Liver (tissue), 9 donors: Measurements from ENCODE around the gene NOS2. TPM values are rescaled to one million over a fixed set of nuclear protein-coding genes. Genes with fewer than 3 reads are reported as not detected.
"Not testable (repeated sequence)": the region's sequence is repeated elsewhere in the genome, so short reads cannot be mapped to it uniquely, and the experiment has no call there.

Experiments used
- DNase-seq: peaks from one replicate; pipeline ENCODE4 v3.0.0-alpha.2; 2017; ENCODE audit warnings: low spot score
- H3K27ac ChIP-seq, 2 donors: one replicate each; pipeline ENCODE4 v1.7.0; 2013; ENCODE audit warnings: inconsistent platforms in 2 of 2, low read length in 2 of 2, control low read depth in 1 of 2, low read depth in 1 of 2, mild to moderate bottlenecking in 1 of 2
- H3K27me3 ChIP-seq, 4 donors: one replicate each; pipeline versions ENCODE4 v1.6.1 to v1.7.0; 2013; ENCODE audit warnings: low read length in 3 of 4, inconsistent platforms in 1 of 4, mild to moderate bottlenecking in 1 of 4, moderate library complexity in 1 of 4; ENCODE audit not compliant: control insufficient read depth in 4 of 4, insufficient read depth in 4 of 4
- H3K36me3 ChIP-seq, 4 donors: one replicate each; pipeline versions ENCODE4 v1.6.1 to v1.7.0; 2013; ENCODE audit warnings: low read length in 3 of 4, mild to moderate bottlenecking in 3 of 4, low read depth in 1 of 4, moderate library complexity in 1 of 4; ENCODE audit not compliant: control insufficient read depth in 4 of 4, insufficient read depth in 3 of 4
- H3K4me1 ChIP-seq, 4 donors: one replicate each; pipeline versions ENCODE4 v1.6.1 to v1.7.0; 2013; ENCODE audit warnings: low read length in 3 of 4, mild to moderate bottlenecking in 3 of 4, moderate library complexity in 1 of 4; ENCODE audit not compliant: control insufficient read depth in 4 of 4, insufficient read depth in 4 of 4
- H3K4me3 ChIP-seq, 3 donors: one replicate each; pipeline versions ENCODE4 v1.6.1 to v1.7.0; 2013; ENCODE audit warnings: low read length in 3 of 3, control low read depth in 1 of 3, low read depth in 1 of 3, mild to moderate bottlenecking in 1 of 3
- H3K9ac ChIP-seq, 2 donors: one replicate each; pipeline ENCODE4 v1.7.0; 2013; ENCODE audit warnings: low read length in 2 of 2, mild to moderate bottlenecking in 2 of 2, moderate library complexity in 2 of 2, control low read depth in 1 of 2, low read depth in 1 of 2
- H3K9me3 ChIP-seq, 4 donors: one replicate each; pipeline versions ENCODE4 v1.6.1 to v1.7.0; 2013; ENCODE audit warnings: low read length in 3 of 4; ENCODE audit not compliant: control insufficient read depth in 4 of 4
- ATF3 ChIP-seq: IDR thresholded peaks from 2 replicates; pipeline ENCODE4 v1.6.1; 2016; ENCODE audit warnings: antibody characterized with exemption
- CTCF ChIP-seq: fragments of 150-350 bp; IDR thresholded peaks from 2 replicates; pipeline ENCODE4 v1.5.1; 2017; ENCODE audit warnings: improper control_type of control experiment, low read depth, low read length; ENCODE audit not compliant: missing input control
- EGR1 ChIP-seq, 2 donors: IDR thresholded peaks; 2 replicates each; pipeline ENCODE4 v1.6.1; 2016 to 2018; ENCODE audit warnings: antibody characterized with exemption in 2 of 2, low read depth in 2 of 2
- FOXA1 ChIP-seq: IDR thresholded peaks from 2 replicates; pipeline ENCODE4 v1.6.1; 2016; ENCODE audit warnings: antibody characterized with exemption
- FOXA2 ChIP-seq: IDR thresholded peaks from 2 replicates; pipeline ENCODE4 v1.6.1; 2016; ENCODE audit warnings: antibody characterized with exemption
- GABPA ChIP-seq, 2 donors: IDR thresholded peaks in 1 of 2; conservative IDR thresholded peaks in 1 of 2; 2 replicates each; pipeline ENCODE4 v1.6.1; 2016; ENCODE audit warnings: antibody characterized with exemption in 2 of 2, mild to moderate bottlenecking in 1 of 2, moderate library complexity in 1 of 2
- HNF4A ChIP-seq, 2 donors: conservative IDR thresholded peaks; 2 replicates each; pipeline ENCODE4 v1.6.1; 2016; ENCODE audit warnings: antibody characterized with exemption in 2 of 2, mild to moderate bottlenecking in 2 of 2
- HNF4G ChIP-seq: IDR thresholded peaks from 2 replicates; pipeline ENCODE4 v1.6.1; 2016; ENCODE audit warnings: antibody characterized with exemption
- MAX ChIP-seq: IDR thresholded peaks from 2 replicates; pipeline ENCODE4 v1.6.1; 2016; ENCODE audit warnings: antibody characterized with exemption
- NR2F2 ChIP-seq: IDR thresholded peaks from 2 replicates; pipeline ENCODE4 v1.6.1; 2016; ENCODE audit warnings: antibody characterized with exemption
- RAD21 ChIP-seq, 2 donors: IDR thresholded peaks; 2 replicates each; pipeline ENCODE4 v1.6.1; 2016; ENCODE audit warnings: antibody characterized with exemption in 2 of 2, mild to moderate bottlenecking in 2 of 2
- REST ChIP-seq: IDR thresholded peaks from 2 replicates; pipeline ENCODE4 v1.6.1; 2016; ENCODE audit warnings: antibody characterized with exemption, mild to moderate bottlenecking
- RXRA ChIP-seq, 2 donors: IDR thresholded peaks; 2 replicates each; pipeline ENCODE4 v1.6.1; 2017 to 2018; ENCODE audit warnings: antibody characterized with exemption in 2 of 2, mild to moderate bottlenecking in 1 of 2
- SP1 ChIP-seq: IDR thresholded peaks from 2 replicates; pipeline ENCODE4 v1.6.1; 2018; ENCODE audit warnings: antibody characterized with exemption, mild to moderate bottlenecking
- TAF1 ChIP-seq: conservative IDR thresholded peaks from 2 replicates; pipeline ENCODE4 v1.6.1; 2016; ENCODE audit warnings: antibody characterized with exemption, mild to moderate bottlenecking
- YY1 ChIP-seq: IDR thresholded peaks from 2 replicates; pipeline ENCODE4 v1.6.1; 2016; ENCODE audit warnings: antibody characterized with exemption, mild to moderate bottlenecking
- ZBTB33 ChIP-seq: IDR thresholded peaks from 2 replicates; pipeline ENCODE4 v1.6.1; 2016; ENCODE audit warnings: antibody characterized with exemption
- WGBS: extraction: QIAGEN DNeasy Blood & Tissue Kit; methylation state at CpG from one replicate; pipeline ENCODE4 v1.1.7; 2013; 5-methylcytosine and 5-hydroxymethylcytosine counted together
- polyA plus RNA-seq, 2 donors: library from polyadenylated mRNA; stranded (reverse) in 1 of 2; unstranded in 1 of 2; fragments of 200-250 nt in 1 of 2; fragments of >200 nt in 1 of 2; fragmentation: Nextera tagmentation in 1 of 2; extraction: Ambion mirVana in 1 of 2; gene quantifications; one replicate each; pipeline versions ENCODE4 v1.2.1 to v1.2.3, GENCODE V29; 2013 to 2015
- total RNA-seq, 2 donors: library from RNA; depleted of rRNA; stranded (reverse); fragments of >200 nt; gene quantifications; one replicate each; pipeline ENCODE4 v1.2.3, GENCODE V29; 2014
- donor health status: healthy.
- donor health status: healthy.
- donor health status: healthy.
- donor health status: healthy.
- donor health status: healthy.

Gene NOS2
- total and polyA plus RNA-seq, 4 donors, result under 0.01 to 0.01 TPM; not detected in 2

- Histone ChIP-seq H3K9me3 (peaks cover 0 to 4% (median 0%) of the 10 kb centered on the region in 4 donors), H3K4me3 (no peak overlapping the region), H3K27ac (no peak overlapping the region), H3K27me3 (no peaks in the 10 kb centered on the region), H3K4me1 (peaks cover 0 to 11% (median 5%) of the 10 kb centered on the region in 4 donors), H3K9ac (no peak overlapping the region), H3K36me3 (no peaks in the 10 kb centered on the region)
- TF ChIP-seq FOXA2 (no peak), ATF3 (no peak), ZBTB33 (no peak), FOXA1 (no peak), HNF4A (conservative IDR thresholded peaks at IDR 0.05) (no peak), EGR1 (IDR thresholded peaks at IDR 0.05; ENCODE audit: low read depth in 2 of 2) (no peak), TAF1 (no peak), MAX (no peak)
- WGBS, result 79% methylated on average over 3 of the region's 3 CpGs
- DNase-seq, result no peak
Measured at GRCh38 chr17:27824176-27824715, 23.9 kb upstream of the NOS2 start.

GRCh38 chr17:27822108-27822507 lies 21.8 kb upstream of the NOS2 start:
- not testable (repeated sequence) for H3K4me3 ChIP-seq, H3K9ac ChIP-seq, H3K9me3 ChIP-seq, H3K27ac ChIP-seq, H3K27me3 ChIP-seq, DNase-seq, H3K36me3 ChIP-seq
- 92% methylated on average over 10 of the region's 10 CpGs for WGBS
- peaks cover 0 to 11% (median 4%) of the 10 kb centered on the region in 4 donors for H3K4me1 ChIP-seq

GRCh38 chr17:27821318-27821717 lies 21.0 kb upstream of the NOS2 start:
- Histone ChIP-seq H3K4me1 (peaks cover 0 to 11% (median 4%) of the 10 kb centered on the region in 4 donors), H3K4me3 (peak overlapping the region in 1 of 3 donors; percentile 11), H3K36me3 (no peaks in the 10 kb centered on the region), H3K9ac (no peak overlapping the region), H3K27ac (no peak overlapping the region), H3K9me3 (peaks cover 0 to 4% (median 0%) of the 10 kb centered on the region in 4 donors), H3K27me3 (no peaks in the 10 kb centered on the region)
- DNase-seq, result no peak
- 97% methylated on average over 3 of the region's 3 CpGs for WGBS
- TF ChIP-seq NR2F2, result no peak
- no peak for TF ChIP-seq RXRA (IDR thresholded peaks at IDR 0.05)
- TF ChIP-seq HNF4A (conservative IDR thresholded peaks at IDR 0.05), result no peak
- no peak for TF ChIP-seq ATF3
- no peak for TF ChIP-seq RAD21 (IDR thresholded peaks at IDR 0.05)
- TF ChIP-seq SP1, result no peak
- TF ChIP-seq MAX, result no peak
- no peak for TF ChIP-seq ZBTB33
- no peak for TF ChIP-seq CTCF
- no peak for TF ChIP-seq REST
- no peak for TF ChIP-seq YY1
- no peak for TF ChIP-seq GABPA (IDR thresholded peaks at IDR 0.05 in 1 of 2, conservative IDR thresholded peaks at IDR 0.05 in 1 of 2)
- TF ChIP-seq FOXA1, result no peak
- TF ChIP-seq HNF4G, result no peak
